Activated T-cell treated with anti-CD3 and anti-CD28 coated beads, Interleukin-2, amount 50 U/mL, for 4 hours (primary cell): Measurements from ENCODE around the gene BEST4. TPM values are rescaled to one million over a fixed set of nuclear protein-coding genes. Genes with fewer than 3 reads are reported as not detected.
"Not testable (repeated sequence)": the region's sequence is repeated elsewhere in the genome, so short reads cannot be mapped to it uniquely, and the experiment has no call there.

Experiments
- ATAC-seq, 2 donors: fragments of 200-7000 bp; cut with Tn5 transposase; one replicate each; pipeline ENCODE4 v1.10.0; 2021
- DNase-seq: peaks from one replicate; pipeline ENCODE4 v3.0.0-alpha.2; 2020
- H3K27me3 Mint-ChIP-seq: one replicate; pipeline ENCODE4 v1.8.0; 2021; ENCODE audit warnings: low read depth, mixed read lengths
- H3K36me3 Mint-ChIP-seq: one replicate; pipeline ENCODE4 v1.8.0; 2022; ENCODE audit warnings: mixed read lengths; ENCODE audit not compliant: insufficient read depth
- H3K4me1 Mint-ChIP-seq: one replicate; pipeline ENCODE4 v1.8.0; 2021; ENCODE audit warnings: low read depth, mixed read lengths
- H3K4me3 Mint-ChIP-seq: one replicate; pipeline ENCODE4 v1.8.0; 2021; ENCODE audit warnings: mild to moderate bottlenecking, moderate library complexity, mixed read lengths
- H3K9me3 Mint-ChIP-seq: one replicate; pipeline ENCODE4 v1.8.0; 2021; ENCODE audit warnings: mixed read lengths
- total RNA-seq, 3 donors: library from RNA; stranded (reverse); gene quantifications; one replicate each; pipeline ENCODE4 v1.2.1, GENCODE V29; 2021

BEST4 gene
- total RNA-seq, 3 donors from 2014 or later: 0.53 to 0.63 (median 0.57) TPM

DNA sequence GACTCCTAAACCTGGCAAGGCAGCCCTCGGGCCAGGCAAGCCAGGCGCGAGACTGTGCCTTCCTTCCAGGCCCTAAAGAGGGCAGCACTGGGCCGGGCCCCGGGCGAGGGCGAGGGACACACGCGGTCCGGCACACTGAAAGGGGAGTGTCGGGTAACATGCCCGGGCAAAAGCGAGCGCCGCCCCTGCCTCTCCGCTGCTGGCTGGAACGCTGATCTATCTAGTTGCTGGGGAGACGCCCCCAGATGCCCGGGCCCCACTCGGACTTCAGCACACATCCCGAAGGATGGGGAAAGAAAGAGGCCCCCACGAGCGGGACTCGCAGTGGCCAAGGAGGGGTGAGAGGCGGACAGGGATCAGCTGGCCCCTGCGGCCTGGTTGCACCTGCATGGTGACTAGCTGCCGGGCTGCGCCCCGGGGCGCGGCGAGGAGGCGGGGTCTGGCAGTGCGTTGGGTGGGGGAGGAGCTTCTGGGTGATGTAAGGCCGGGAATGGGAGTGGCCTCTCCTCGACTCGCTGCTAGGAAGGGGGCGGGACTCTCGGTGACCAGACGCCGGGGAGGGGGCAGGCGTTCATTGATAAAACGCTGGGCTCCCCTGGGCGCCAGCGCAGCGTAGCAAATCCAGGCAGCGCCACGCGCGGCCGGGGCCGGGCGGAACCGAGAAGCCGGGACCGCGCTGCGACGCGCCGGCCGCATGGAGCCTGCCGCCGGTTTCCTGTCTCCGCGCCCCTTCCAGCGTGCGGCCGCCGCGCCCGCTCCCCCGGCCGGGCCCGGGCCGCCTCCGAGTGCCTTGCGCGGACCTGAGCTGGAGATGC, 12.0 kb upstream of the BEST4 start, which contains the start of gene PLK3:
Gene PLK3, plus strand, starts transcription at position 608 of the 815 bp plus-strand sequence. Its CDS starts 87 bp downstream, at position 695.
- peak; percentile 82 for ATAC-seq
- peak; percentile 98 for DNase-seq
- Mint-ChIP-seq H3K9me3 (no peaks in the 10 kb centered on the region), H3K36me3 (peaks cover 33% of the 10 kb centered on the region), H3K4me3 (peak within 1 kb of the TSS; percentile 96), H3K4me1 (peaks cover 33% of the 10 kb centered on the region), H3K27me3 (no peaks in the 10 kb centered on the region)

DNA sequence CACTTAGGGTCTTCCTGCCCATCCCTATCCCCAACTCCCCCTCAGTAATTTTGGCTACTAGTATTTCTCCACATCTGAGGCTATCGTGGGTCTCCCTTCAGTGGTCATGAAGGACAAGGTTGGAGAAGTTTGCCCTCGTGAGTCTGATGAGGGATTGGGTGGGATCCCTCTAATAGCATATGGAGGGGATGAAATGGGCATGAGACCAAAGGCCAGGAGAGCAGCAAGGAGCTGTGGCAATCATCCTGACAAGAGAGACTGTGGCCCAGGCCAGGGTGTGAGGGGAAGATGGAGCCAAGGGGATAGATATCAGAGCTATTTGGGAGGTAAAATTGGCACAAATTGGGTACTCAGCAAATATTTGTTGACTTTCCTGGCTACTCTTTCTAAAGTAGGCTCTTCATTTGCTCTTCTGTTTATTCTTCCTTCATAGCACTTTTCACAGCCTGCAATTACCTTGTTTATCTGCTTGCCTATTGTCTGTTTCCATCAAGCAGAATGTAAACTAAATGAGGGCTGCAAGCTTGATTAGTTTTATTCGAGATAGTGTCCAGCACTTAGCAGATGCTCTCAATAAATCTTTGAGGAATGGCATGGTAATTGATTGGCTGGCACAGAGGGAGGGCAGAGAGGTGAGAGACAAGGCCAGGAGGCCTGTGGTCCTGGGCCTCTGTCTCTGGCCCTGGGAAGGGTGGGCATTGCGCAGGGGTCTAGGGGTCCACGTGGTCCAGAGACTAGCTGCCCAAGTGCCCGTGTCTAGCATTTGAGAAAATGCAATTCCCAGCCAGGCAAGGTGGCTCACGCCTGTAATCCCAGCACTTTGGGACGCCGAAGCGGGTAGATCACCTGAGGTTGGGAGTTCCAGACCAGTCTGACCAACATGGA, 10.8 kb upstream of the BEST4 start:
- ATAC-seq: no peak
- no peaks in the 10 kb centered on the region for H3K9me3 Mint-ChIP-seq
- no peaks in the 10 kb centered on the region for H3K27me3 Mint-ChIP-seq

DNA sequence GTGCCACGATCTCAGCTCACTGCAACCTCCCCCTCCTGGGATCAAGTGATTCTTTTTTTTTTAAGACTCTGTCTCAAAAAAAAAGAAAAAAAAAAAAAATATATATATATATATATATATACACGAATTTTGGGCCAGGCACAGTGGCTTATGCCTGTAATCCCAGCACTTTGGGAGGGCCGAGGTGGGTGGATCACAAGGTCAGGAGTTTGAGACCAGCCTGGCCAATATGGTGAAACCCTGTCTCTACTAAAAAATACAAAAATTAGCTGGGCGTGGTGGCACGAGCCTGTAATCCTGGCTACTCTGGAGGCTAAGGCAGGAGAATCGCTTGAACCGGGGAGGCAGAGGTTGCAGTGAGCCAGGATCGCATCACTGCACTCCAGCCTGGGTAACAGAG, 9.9 kb upstream of the BEST4 start:
- peaks cover 14% of the 10 kb centered on the region for H3K36me3 Mint-ChIP-seq
- not testable (repeated sequence) for DNase-seq, H3K4me3 Mint-ChIP-seq, ATAC-seq, H3K27me3 Mint-ChIP-seq, H3K9me3 Mint-ChIP-seq
- H3K4me1 Mint-ChIP-seq: peaks cover 21% of the 10 kb centered on the region

More for the DNA sequence above, 10.8 kb upstream of the BEST4 start:
- H3K4me1 Mint-ChIP-seq: peaks cover 26% of the 10 kb centered on the region
- peak overlapping the region; percentile 96 for H3K4me3 Mint-ChIP-seq
- DNase-seq: no peak
- peaks cover 22% of the 10 kb centered on the region for H3K36me3 Mint-ChIP-seq

DNA sequence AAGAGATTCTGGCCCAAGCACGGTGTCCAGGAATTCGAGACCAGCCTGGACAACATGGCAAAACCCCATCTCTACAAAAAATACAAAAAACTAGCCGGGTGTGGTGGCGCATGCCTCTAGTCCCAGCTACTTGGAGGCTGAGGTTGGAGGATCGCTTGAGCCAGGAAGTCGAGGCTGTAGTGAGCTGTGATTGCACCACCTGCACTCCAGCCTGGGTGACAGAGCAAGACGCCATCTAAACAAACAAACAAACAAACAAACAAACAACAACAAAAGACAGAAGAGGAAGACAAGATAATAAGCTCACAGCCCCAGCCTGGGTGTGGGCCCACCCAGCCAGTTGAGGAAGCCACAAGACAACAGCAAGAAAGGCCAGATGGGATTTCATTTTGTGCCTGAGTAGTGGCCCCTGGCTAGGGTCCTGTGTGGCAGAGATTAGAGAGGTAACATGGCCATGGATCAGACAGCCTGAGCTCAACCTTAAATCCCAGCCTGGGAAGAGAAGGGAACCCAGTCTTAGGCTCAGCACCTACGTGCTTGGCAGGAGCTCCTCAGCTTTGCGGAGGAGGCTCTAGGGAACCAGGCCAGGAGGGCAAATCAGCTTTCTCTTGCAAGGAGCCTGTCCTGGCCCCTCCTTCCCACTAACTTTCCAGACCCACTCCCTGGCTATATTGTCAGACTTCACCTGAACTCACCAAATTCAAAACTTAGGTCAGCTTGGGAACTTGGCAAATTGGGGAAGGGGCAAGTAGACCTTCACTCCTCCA, 4.9 kb upstream of the BEST4 start:
- Mint-ChIP-seq H3K9me3 (no peaks in the 10 kb centered on the region), H3K4me1 (peaks cover 2% of the 10 kb centered on the region), H3K27me3 (no peaks in the 10 kb centered on the region), H3K36me3 (no peaks in the 10 kb centered on the region), H3K4me3 (no peak overlapping the region)
- no peak for DNase-seq
- no peak for ATAC-seq

DNA sequence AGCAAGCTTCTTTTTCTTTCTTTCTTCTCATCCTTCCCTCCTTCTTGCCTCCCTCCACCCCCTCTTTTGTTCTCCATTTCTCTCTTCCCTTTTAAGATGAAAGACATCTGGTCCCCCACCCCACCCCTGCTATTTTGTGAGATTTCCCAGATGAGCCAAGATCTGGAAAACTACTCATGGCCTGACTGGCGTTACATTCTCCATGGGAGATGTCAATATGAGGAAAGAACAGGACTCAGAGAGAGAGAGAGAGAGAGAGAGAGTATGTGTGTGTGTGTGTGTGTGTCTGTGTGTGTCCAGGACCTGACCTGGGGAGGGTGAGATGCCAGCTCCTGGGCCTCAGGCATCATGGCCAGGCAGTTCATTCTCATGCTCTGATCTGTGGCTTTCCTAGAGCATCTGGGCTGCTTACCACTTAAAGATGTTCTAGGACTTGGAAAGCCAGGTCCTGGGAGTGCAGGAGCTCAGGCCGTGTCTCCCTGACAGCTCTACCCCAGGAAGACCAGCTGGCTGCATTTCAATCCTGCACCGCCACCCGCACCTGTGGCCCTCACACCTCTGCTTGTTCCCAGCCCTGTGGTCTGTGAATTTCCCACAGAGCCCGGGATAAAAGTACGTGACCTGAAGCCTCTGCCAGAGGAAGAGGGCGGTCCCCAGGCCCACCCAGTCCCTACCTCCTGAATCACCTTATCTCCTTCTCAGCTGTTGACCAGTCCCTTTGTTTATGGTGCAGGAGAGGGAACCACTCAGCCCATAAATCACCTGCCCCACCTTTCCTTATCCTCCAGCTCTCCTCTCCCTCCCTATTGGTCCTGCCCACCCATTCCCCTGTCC, 3.2 kb upstream of the BEST4 start:
- H3K27me3 Mint-ChIP-seq: no peaks in the 10 kb centered on the region
- ATAC-seq: no peak
- DNase-seq: no peak

DNA sequence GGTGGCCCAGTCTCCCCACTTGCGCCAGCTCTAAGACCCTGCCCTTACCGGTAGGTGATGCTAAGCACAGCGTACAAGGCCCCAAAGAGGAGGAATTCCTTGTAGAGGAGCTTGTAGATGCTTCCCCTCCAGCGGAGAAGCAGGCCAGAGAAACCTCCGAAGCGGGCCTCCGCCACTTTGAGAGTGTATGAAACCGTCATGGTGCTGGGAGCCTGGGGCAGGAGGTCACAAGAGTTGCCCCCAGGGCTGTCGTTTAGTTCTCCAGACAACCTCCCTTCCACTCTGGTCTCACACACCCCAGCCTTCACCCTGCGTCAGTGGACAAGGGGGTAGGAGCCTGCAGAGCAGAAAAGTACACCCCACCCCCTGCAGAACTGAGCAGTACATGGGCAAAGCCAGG, 464 bp downstream of the BEST4 start:
- Mint-ChIP-seq H3K27me3 (no peaks in the 10 kb centered on the region), H3K4me1 (peaks cover 30% of the 10 kb centered on the region), H3K36me3 (peaks cover 4% of the 10 kb centered on the region), H3K4me3 (no peak overlapping the region), H3K9me3 (no peaks in the 10 kb centered on the region)
- ATAC-seq (no peak), DNase-seq (no peak)

More for the DNA sequence above, 3.2 kb upstream of the BEST4 start:
- H3K36me3 Mint-ChIP-seq: no peaks in the 10 kb centered on the region
- H3K9me3 Mint-ChIP-seq: no peaks in the 10 kb centered on the region
- H3K4me3 Mint-ChIP-seq: no peak overlapping the region
- H3K4me1 Mint-ChIP-seq: peaks cover 7% of the 10 kb centered on the region

DNA sequence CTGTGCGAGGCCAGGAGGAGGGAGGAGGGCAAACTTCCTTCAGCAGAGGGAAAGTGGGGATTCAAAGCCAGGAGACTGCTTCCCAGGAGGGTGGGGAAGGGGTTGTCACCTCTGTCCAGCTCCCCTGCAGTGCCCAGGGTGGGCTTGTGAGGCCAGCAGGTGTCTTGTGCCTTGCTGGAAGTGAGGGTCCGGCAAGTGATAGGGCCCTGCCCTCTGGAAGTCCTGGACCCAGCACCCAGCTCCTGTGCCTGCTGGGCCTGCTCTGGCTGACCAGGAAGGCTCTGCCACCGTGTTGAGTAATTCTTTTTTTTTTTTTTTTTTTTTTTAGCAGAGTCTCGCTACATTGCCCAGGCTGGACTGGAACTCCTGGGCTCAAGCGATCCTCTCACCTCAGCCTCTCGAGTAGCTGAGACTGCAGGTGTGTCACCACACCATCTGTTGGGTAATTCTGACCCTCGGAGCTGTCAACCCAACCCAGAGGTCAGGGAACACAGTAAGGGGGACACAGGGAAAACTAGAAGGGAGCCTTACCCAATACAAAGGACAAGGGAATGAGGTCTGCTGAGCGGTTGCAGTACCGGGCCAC, 1.0 kb downstream of the BEST4 start:
- Mint-ChIP-seq H3K9me3 (no peaks in the 10 kb centered on the region), H3K36me3 (peaks cover 4% of the 10 kb centered on the region), H3K4me1 (peaks cover 30% of the 10 kb centered on the region), H3K27me3 (no peaks in the 10 kb centered on the region), H3K4me3 (peak overlapping the region; percentile 78)
- DNase-seq: no peak
- ATAC-seq: no peak

DNA sequence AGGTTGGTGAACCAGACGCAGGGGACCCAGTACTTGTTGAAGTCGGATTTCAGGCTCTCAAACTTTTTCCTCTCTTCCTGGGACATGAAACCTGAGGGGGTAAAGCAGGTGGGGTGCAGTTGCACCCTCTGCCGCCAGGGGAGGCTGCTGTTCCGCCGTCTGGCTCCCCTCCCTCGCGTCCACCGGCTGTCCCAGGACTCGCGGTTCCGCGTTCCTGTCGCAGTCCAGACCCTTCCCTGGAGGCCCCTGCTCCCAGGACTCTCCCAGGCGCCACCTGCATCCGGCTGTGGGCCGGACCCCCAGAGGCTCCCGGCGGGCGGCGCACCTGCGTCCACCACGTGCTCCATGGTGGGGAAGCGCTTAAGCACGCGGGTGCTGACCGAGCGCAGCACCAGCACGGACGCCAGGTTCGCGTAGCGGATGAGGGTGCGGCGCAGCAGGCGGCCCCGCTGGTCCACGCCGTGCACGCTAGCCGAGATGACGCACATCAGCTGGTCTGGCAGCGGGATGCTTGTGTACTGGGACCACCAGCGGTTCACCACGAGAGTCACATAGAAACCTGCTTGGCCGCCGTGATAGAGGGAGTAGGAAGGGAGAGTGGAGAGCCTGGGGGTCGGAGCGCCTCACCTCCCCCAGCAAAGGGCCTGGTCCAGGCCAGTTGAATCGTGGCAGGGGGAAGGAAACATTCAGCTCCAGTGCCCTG, 1.7 kb downstream of the BEST4 start:
- Mint-ChIP-seq H3K36me3 (peaks cover 7% of the 10 kb centered on the region), H3K27me3 (no peaks in the 10 kb centered on the region), H3K4me1 (peaks cover 30% of the 10 kb centered on the region), H3K9me3 (no peaks in the 10 kb centered on the region), H3K4me3 (peak overlapping the region; percentile 78)
- ATAC-seq (peak; percentile 59 to 63), DNase-seq (peak; percentile 80)

DNA sequence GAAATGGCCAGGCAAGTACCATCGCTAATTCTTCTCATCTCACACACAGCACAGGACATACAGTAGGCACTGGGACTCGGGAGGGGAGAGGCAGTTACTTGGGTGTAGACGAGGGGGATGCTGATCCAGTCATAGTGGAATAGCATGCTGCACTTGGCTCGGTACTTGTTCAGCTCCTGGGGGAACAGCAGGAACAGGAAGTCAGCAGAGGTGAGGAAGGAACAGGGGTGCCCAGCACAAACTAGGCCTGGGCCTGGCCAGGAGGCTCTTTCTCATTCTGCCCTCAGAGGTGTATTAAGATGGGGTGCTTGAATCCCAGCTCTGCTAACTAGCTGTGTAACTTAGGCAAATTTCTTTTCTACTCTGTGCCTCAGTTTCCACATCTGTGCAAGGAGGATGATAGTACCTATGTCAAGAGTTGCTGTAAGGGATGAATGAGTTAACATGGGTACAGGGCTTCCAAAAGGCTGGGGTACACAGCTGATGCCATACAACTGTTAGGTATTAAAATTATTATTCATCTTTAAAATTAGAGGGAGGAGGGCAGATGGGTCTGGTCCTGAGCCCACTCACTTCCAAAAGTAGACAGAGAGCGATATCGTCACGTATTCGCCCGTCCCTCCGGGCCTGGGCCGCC, 2.4 kb downstream of the BEST4 start:
- Mint-ChIP-seq H3K9me3 (no peaks in the 10 kb centered on the region), H3K27me3 (no peaks in the 10 kb centered on the region), H3K36me3 (peaks cover 10% of the 10 kb centered on the region), H3K4me1 (peaks cover 32% of the 10 kb centered on the region), H3K4me3 (peak overlapping the region; percentile 78)
- ATAC-seq: peak in 1 of 2 donors; percentile 4
- no peak for DNase-seq

DNA sequence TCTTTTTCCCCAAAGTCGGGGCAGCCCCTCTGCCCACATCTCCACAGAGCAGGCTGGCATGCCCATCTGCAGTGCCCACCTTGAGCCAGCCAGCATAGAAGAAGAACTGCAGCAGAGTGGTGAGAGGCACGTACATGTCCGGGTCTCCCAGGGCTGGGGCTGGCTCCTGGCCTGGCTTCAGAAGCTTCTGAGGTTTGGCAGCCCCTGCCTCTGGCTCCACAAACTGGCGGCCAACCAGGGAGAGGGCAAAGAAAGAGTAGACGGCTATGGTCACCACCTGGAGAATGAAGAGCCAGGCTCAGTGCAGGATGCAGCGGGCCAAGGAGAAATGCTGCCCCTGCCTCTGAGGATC, 3.0 kb downstream of the BEST4 start:
- no peaks in the 10 kb centered on the region for H3K9me3 Mint-ChIP-seq
- H3K36me3 Mint-ChIP-seq: peaks cover 15% of the 10 kb centered on the region
- DNase-seq (no peak), ATAC-seq (no peak)
- H3K4me3 Mint-ChIP-seq: peak overlapping the region; percentile 62
- H3K27me3 Mint-ChIP-seq: no peaks in the 10 kb centered on the region
- H3K4me1 Mint-ChIP-seq: peaks cover 36% of the 10 kb centered on the region

DNA sequence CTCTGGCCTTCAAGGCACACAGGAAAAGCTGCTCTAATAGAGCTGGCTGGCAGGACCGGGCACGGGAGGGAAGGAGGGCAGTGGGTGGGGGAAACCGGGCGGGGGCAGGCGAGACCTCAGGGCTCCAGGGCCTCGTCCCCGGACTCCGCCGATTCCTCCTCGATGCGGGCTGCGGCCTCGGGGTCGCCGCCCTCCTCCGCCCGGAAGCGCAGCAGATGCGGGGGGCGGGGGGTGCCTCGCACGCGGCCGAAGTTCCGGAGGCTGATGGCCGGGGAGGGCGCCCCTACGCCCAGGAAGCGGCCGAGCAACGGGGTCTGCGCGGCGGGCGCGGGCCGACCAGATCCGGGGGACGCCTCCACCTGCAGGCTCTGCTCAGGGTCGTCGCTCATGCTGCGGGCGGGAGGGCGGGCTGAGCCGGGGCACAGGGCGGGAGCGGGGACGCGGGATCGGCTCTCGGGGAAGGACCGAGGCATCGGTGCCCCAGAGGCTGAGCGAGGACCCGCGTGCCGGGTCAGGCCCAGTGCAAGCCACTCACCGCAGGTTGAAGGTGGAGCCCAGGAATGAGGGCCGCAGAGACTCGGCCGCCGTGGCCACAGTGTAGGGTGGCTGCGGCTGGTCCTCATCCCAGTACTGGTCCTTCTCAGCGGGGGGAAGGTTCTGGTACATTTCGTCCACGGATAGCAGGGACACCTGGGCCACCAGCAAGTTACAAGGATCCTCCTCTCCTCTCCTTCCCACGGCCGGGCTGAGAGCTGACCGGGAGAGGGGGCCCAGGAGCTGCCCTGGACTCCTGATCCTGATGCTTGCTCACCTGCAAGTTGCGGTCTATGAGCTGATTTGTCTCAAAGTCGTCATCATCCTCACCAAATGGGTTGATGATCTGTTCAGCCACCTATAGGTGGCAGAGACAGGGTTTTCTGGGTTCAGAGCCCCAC, 3.6 kb downstream of the BEST4 start:
- H3K4me1 Mint-ChIP-seq: peaks cover 36% of the 10 kb centered on the region
- ATAC-seq (peak; percentile 16 to 32), DNase-seq (no peak)
- H3K4me3 Mint-ChIP-seq: peak overlapping the region; percentile 63
- no peaks in the 10 kb centered on the region for H3K9me3 Mint-ChIP-seq
- H3K27me3 Mint-ChIP-seq: no peaks in the 10 kb centered on the region
- peaks cover 19% of the 10 kb centered on the region for H3K36me3 Mint-ChIP-seq
